GM18868 (cell line): Measurements from ENCODE around the gene CORO1C.
"Not testable (repeated sequence)": the region's sequence is repeated elsewhere in the genome, so short reads cannot be mapped to it uniquely, and the experiment has no call there.

Experiments used
- ATAC-seq: cut with Tn5 transposase; IDR thresholded peaks from one replicate; pipeline ENCODE4 v1.9.1; 2021; ENCODE audit warnings: mild to moderate bottlenecking, moderate library complexity; ENCODE audit not compliant: unreplicated experiment

CORO1C gene

GRCh38 chr12:108620236-108620879 lies 111.0 kb downstream of the CORO1C start:
- ATAC-seq, result no peak

GRCh38 chr12:108619369-108620160 lies 111.8 kb downstream of the CORO1C start:
- ATAC-seq, result no peak

- not testable (repeated sequence) for ATAC-seq
Measured at GRCh38 chr12:108618953-108619274, 112.4 kb downstream of the CORO1C start.

GRCh38 chr12:108618079-108618952 lies 113.0 kb downstream of the CORO1C start:
- peak; percentile 37 for ATAC-seq

- peak; percentile 83 for ATAC-seq
Measured at GRCh38 chr12:108616941-108617858, 114.1 kb downstream of the CORO1C start.

GRCh38 chr12:108616359-108616758 lies 115.0 kb downstream of the CORO1C start:
- ATAC-seq, result no peak

- ATAC-seq, result no peak
Measured at GRCh38 chr12:108615918-108616317, 115.4 kb downstream of the CORO1C start.

GRCh38 chr12:108614639-108615038 lies 116.7 kb downstream of the CORO1C start:
- no peak for ATAC-seq

- ATAC-seq, result no peak
Measured at GRCh38 chr12:108614041-108614440, 117.3 kb downstream of the CORO1C start.

GRCh38 chr12:108613548-108613947 lies 117.8 kb downstream of the CORO1C start:
- ATAC-seq, result no peak

GRCh38 chr12:108612788-108613282 lies 118.5 kb downstream of the CORO1C start:
- no peak for ATAC-seq

GRCh38 chr12:108611884-108612415 lies 119.4 kb downstream of the CORO1C start:
- no peak for ATAC-seq

- no peak for ATAC-seq
Measured at GRCh38 chr12:108610856-108611605, 120.3 kb downstream of the CORO1C start.

- no peak for ATAC-seq
Measured at GRCh38 chr12:108610336-108610815, 120.9 kb downstream of the CORO1C start.

GRCh38 chr12:108609537-108610335 lies 121.6 kb downstream of the CORO1C start:
- no peak for ATAC-seq

GRCh38 chr12:108608616-108609015 lies 122.7 kb downstream of the CORO1C start:
- no peak for ATAC-seq

GRCh38 chr12:108607981-108608600 lies 123.2 kb downstream of the CORO1C start:
- no peak for ATAC-seq

- ATAC-seq, result no peak
Measured at GRCh38 chr12:108606492-108606891, 124.8 kb downstream of the CORO1C start.
